Measurements from ENCODE around the gene DTNBP1.

DNA sequence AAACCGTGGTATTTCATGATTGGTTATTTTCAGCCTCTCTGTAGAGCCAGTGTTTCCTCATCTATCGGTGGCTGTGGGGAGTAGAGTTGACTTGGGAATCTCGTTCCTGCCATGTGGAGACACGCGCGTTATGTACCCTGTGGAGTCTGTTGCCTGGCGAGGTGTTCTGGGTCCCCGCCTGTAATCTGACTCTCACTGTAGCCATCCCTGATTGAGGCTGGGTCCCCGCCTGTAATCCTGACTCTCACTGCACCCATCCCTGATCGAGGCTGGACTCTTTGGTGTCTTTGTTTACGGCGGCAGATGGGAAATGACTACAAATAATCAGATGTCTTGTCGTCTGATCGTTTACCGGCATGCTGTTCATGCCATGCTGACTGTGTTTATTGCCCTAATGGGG is 153.9 kb downstream of the DTNBP1 start:
- TF ChIP-seq, protein P1, sequence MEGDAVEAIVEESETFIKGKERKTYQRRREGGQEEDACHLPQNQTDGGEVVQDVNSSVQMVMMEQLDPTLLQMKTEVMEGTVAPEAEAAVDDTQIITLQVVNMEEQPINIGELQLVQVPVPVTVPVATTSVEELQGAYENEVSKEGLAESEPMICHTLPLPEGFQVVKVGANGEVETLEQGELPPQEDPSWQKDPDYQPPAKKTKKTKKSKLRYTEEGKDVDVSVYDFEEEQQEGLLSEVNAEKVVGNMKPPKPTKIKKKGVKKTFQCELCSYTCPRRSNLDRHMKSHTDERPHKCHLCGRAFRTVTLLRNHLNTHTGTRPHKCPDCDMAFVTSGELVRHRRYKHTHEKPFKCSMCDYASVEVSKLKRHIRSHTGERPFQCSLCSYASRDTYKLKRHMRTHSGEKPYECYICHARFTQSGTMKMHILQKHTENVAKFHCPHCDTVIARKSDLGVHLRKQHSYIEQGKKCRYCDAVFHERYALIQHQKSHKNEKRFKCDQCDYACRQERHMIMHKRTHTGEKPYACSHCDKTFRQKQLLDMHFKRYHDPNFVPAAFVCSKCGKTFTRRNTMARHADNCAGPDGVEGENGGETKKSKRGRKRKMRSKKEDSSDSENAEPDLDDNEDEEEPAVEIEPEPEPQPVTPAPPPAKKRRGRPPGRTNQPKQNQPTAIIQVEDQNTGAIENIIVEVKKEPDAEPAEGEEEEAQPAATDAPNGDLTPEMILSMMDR (IDR thresholded peaks at IDR 0.05), result no peak
- no peak for TF ChIP-seq POLR2A (IDR thresholded peaks at IDR 0.05)

All from esophagus squamous epithelium (tissue), 4 donors.